SK-N-SH (cell line): ENCODE measurements around the gene TFAP2A. TPM values are rescaled to one million over a fixed set of nuclear protein-coding genes. Genes with fewer than 3 reads are reported as not detected.

ENCODE experiments used
- CTCF ChIA-PET: fragments of 300-600, 350-600 bp; formaldehyde crosslinking; extraction: SDS; loops from one replicate; lab custom pipeline; 2021; lab: Yijun Ruan, JAX
- POLR2A ChIA-PET: fragments of 350-600 bp; sonication (Branson Sonifier 250); formaldehyde crosslinking; extraction: SDS; loops from one replicate; lab custom pipeline; 2020; ENCODE audit warnings: antibody characterized with exemption, inconsistent platforms; lab: Yijun Ruan, JAX
- DNase-seq: peaks from one replicate; pipeline ENCODE4 v3.0.0; 2012
- H2AFZ ChIP-seq: fragments of 200-600 bp; sonication (generic); 2 replicates; pipeline ENCODE4 v1.8.1; 2016; ENCODE audit warnings: antibody characterized with exemption, mild to moderate bottlenecking, low read depth
- H3F3A ChIP-seq: fragments of 200-600 bp; sonication (generic); replicated peaks from 2 replicates; pipeline ENCODE3; 2016; ENCODE audit warnings: antibody characterized with exemption, mild to moderate bottlenecking; ENCODE audit not compliant: insufficient read depth
- H3K27ac ChIP-seq, 2 experiments: fragments of 200-500 bp in 1 of 2; fragments of 200-600 bp in 1 of 2; sonication (Bioruptor generic) in 1 of 2; sonication (generic), shearing (Covaris generic) in 1 of 2; 2 replicates each; pipeline versions ENCODE4 v1.5.1 to v1.6.1; 2014 to 2016; ENCODE audit warnings: low read depth in 2 of 2, inconsistent platforms in 1 of 2, low read length in 1 of 2, mild to moderate bottlenecking in 1 of 2, mixed read lengths in 1 of 2
- H3K27me3 ChIP-seq: fragments of 200-600 bp; sonication (generic), shearing (Covaris generic); 2 replicates; pipeline ENCODE4 v1.6.1; 2016; ENCODE audit warnings: mixed run types; ENCODE audit not compliant: insufficient read depth
- H3K36me3 ChIP-seq, 2 experiments: fragments of 200-500 bp in 1 of 2; fragments of 200-600 bp in 1 of 2; sonication (Bioruptor generic) in 1 of 2; sonication (generic) in 1 of 2; replicated peaks in 1 of 2; 2 replicates each; pipeline versions ENCODE3 to v1.5.1; 2014 to 2016; ENCODE audit warnings: low read length in 1 of 2, mild to moderate bottlenecking in 1 of 2; ENCODE audit not compliant: insufficient read depth in 2 of 2, control insufficient read depth in 1 of 2
- H3K4me1 ChIP-seq, 2 experiments: fragments of 200-500 bp in 1 of 2; fragments of 200-600 bp in 1 of 2; sonication (Bioruptor generic) in 1 of 2; sonication (generic), shearing (Covaris generic) in 1 of 2; 2 replicates each; pipeline versions ENCODE4 v1.5.1 to v1.6.1; 2014 to 2016; ENCODE audit warnings: low read depth in 1 of 2, low read length in 1 of 2, mixed run types in 1 of 2; ENCODE audit not compliant: insufficient read depth in 2 of 2, control insufficient read depth in 1 of 2
- H3K4me2 ChIP-seq: fragments of 200-600 bp; sonication (generic), shearing (Covaris generic); 2 replicates; pipeline ENCODE4 v1.6.1; 2017; ENCODE audit warnings: mixed run types
- H3K4me3 ChIP-seq, 2 experiments: fragments of 200-500 bp in 1 of 2; fragments of 200-600 bp in 1 of 2; sonication (Bioruptor generic) in 1 of 2; sonication (generic), shearing (Covaris generic) in 1 of 2; 2 replicates each; pipeline versions ENCODE4 v1.5.1 to v1.8.1; 2014 to 2016; ENCODE audit warnings: low read depth in 2 of 2, inconsistent platforms in 1 of 2, low read length in 1 of 2, mild to moderate bottlenecking in 1 of 2, mixed read lengths in 1 of 2, moderate library complexity in 1 of 2
- H3K79me2 ChIP-seq: fragments of 200-600 bp; sonication (generic); 2 replicates; pipeline ENCODE4 v1.8.1; 2017; ENCODE audit warnings: mild to moderate bottlenecking; ENCODE audit not compliant: insufficient read depth
- H3K9ac ChIP-seq: fragments of 200-600 bp; sonication (generic); 2 replicates; pipeline ENCODE4 v1.6.1; 2017; ENCODE audit warnings: mixed run types
- H3K9me2 ChIP-seq: fragments of 200-600 bp; sonication (generic); 2 replicates; pipeline ENCODE4 v1.6.1; 2017; ENCODE audit warnings: mixed run types
- H3K9me3 ChIP-seq: fragments of 200-600 bp; sonication (generic); 2 replicates; pipeline ENCODE4 v1.6.1; 2017; ENCODE audit warnings: mixed run types, mild to moderate bottlenecking, moderate library complexity
- H4K20me1 ChIP-seq: fragments of 200-600 bp; sonication (generic); 2 replicates; pipeline ENCODE4 v1.6.1; 2017; ENCODE audit warnings: mild to moderate bottlenecking, mixed run types; ENCODE audit not compliant: insufficient read depth
- CHD2 ChIP-seq: fragments of 150-350 bp; IDR thresholded peaks from 2 replicates; pipeline ENCODE4 v1.6.1; 2018; ENCODE audit warnings: low read length; ENCODE audit not compliant: partially characterized antibody
- CTCF ChIP-seq: fragments of 200-600 bp; sonication (generic); IDR thresholded peaks from 2 replicates; pipeline ENCODE4 v1.6.1; 2017; ENCODE audit warnings: antibody characterized with exemption, mild to moderate bottlenecking, moderate library complexity
- EZH2phosphoT487 ChIP-seq: fragments of 200-600 bp; sonication (generic); IDR thresholded peaks from 2 replicates; pipeline ENCODE4 v1.6.1; 2017; ENCODE audit warnings: low read depth, mixed run types, mild to moderate bottlenecking, antibody characterized with exemption, moderate library complexity, borderline replicate concordance
- FOSL2 ChIP-seq: IDR thresholded peaks from 2 replicates; pipeline ENCODE4 v1.4.0; 2012; ENCODE audit warnings: low read depth, mild to moderate bottlenecking, moderate library complexity, borderline replicate concordance
- FOXM1 ChIP-seq: IDR thresholded peaks from 2 replicates; pipeline ENCODE4 v1.4.0; 2012; ENCODE audit warnings: low read depth, mild to moderate bottlenecking
- IRF3 ChIP-seq: fragments of 150-350 bp; IDR thresholded peaks from 2 replicates; pipeline ENCODE4 v1.6.1; 2016; ENCODE audit warnings: mild to moderate bottlenecking, low read depth, low read length
- JUND ChIP-seq: IDR thresholded peaks from 2 replicates; pipeline ENCODE4 v1.4.0; 2012
- MEF2A ChIP-seq: IDR thresholded peaks from 2 replicates; pipeline ENCODE4 v1.4.0; 2012; ENCODE audit warnings: low read depth, borderline replicate concordance
- NFIC ChIP-seq: IDR thresholded peaks from 2 replicates; pipeline ENCODE4 v1.4.0; 2012; ENCODE audit warnings: borderline replicate concordance
- NRF1 ChIP-seq: IDR thresholded peaks from 2 replicates; pipeline ENCODE4 v1.6.1; 2012; ENCODE audit warnings: low read depth, mild to moderate bottlenecking, low read length
- PBX3 ChIP-seq: IDR thresholded peaks from 2 replicates; pipeline ENCODE4; 2012
- RAD21 ChIP-seq: IDR thresholded peaks from 2 replicates; pipeline ENCODE4 v1.6.1; 2012; ENCODE audit warnings: mild to moderate bottlenecking, low read length
- REST ChIP-seq: IDR thresholded peaks from 2 replicates; pipeline ENCODE4 v1.6.1; 2012; ENCODE audit warnings: mild to moderate bottlenecking, low read depth, low read length, moderate library complexity
- RFX5 ChIP-seq: IDR thresholded peaks from 2 replicates; pipeline ENCODE4 v1.6.1; 2012; ENCODE audit warnings: mild to moderate bottlenecking, improper control_type of control experiment, low read length
- RXRA ChIP-seq: IDR thresholded peaks from 2 replicates; pipeline ENCODE4 v1.4.0; 2012; ENCODE audit warnings: low read depth, mild to moderate bottlenecking, borderline replicate concordance
- SMC3 ChIP-seq: IDR thresholded peaks from 2 replicates; pipeline ENCODE4 v1.6.1; 2012; ENCODE audit warnings: low read depth, low read length, improper control_type of control experiment
- TEAD4 ChIP-seq: IDR thresholded peaks from 2 replicates; pipeline ENCODE4 v1.4.0; 2012; ENCODE audit warnings: mild to moderate bottlenecking, borderline replicate concordance; ENCODE audit not compliant: insufficient read depth
- USF2 ChIP-seq: fragments of 150-350 bp; IDR thresholded peaks from 2 replicates; pipeline ENCODE4 v1.6.1; 2017; ENCODE audit warnings: antibody characterized with exemption, low read length, low read depth, borderline replicate concordance
- WGBS: methylation state at CpG from one replicate; pipeline ENCODE4 v1.1.6; 2017; ENCODE audit warnings: low lambda C conversion rate; 5-methylcytosine and 5-hydroxymethylcytosine counted together
- polyA plus RNA-seq, 3 experiments: library from polyadenylated mRNA; depleted of rRNA; stranded (reverse); fragments of >200 nt; gene quantifications; 2 replicates each; pipeline ENCODE4 v1.2.3, GENCODE V29; 2012

Gene TFAP2A
- polyA plus RNA-seq, 1 of the 3 experiments (the other 2 are of a cell fraction), result 0.07 TPM

GRCh38 chr6:10416516-10416862, 1.6 kb upstream of the TFAP2A start:
- no peaks in the 10 kb centered on the region for H3K36me3 ChIP-seq
- DNase-seq, result no peak
- ChIA-PET CTCF (interaction anchor here (1.3 to 2.5 kb wide), 2 partner anchors 13 to 19 kb away, joined by 5 to 11 read pairs; no protein-coding TSS in a partner anchor), POLR2A (no interaction called here)
- H4K20me1 ChIP-seq, result no peaks in the 10 kb centered on the region; the same call in 1 of the 2 replicates
- WGBS, result 51% methylated on average over 4 of the region's 5 CpGs
- H3K9me3 ChIP-seq, result no peaks in the 10 kb centered on the region
- no peak for TF ChIP-seq REST
- no peak for TF ChIP-seq CTCF
- TF ChIP-seq JUND, result no peak
- no peak for TF ChIP-seq FOSL2
- TF ChIP-seq TEAD4, result no peak
- TF ChIP-seq USF2, result no peak
- TF ChIP-seq RFX5, result no peak
- no peak for TF ChIP-seq MEF2A
- TF ChIP-seq NRF1, result no peak
- no peak for TF ChIP-seq EZH2phosphoT487
- no peak for TF ChIP-seq PBX3
- TF ChIP-seq CHD2, result no peak
- no peak for TF ChIP-seq RAD21
- no peak for TF ChIP-seq IRF3
- TF ChIP-seq FOXM1, result no peak
- no peak for TF ChIP-seq NFIC
- no peak for TF ChIP-seq RXRA
- no peak for TF ChIP-seq SMC3
- H3K9me2 ChIP-seq, result no peaks in the 10 kb centered on the region
- no peaks in the 10 kb centered on the region for H3K79me2 ChIP-seq
- H3K27ac ChIP-seq, result no peak overlapping the region
- no peak overlapping the region for H2AFZ ChIP-seq
- no peak overlapping the region for H3K4me3 ChIP-seq
- H3K27me3 ChIP-seq, result peaks cover 94% of the 10 kb centered on the region
- H3K9ac ChIP-seq, result no peak overlapping the region
- H3F3A ChIP-seq, result peaks cover 5% of the 10 kb centered on the region
- peaks cover 0 to 2% of the 10 kb centered on the region in 2 experiments; a peak in 2 of 4 replicates for H3K4me1 ChIP-seq
- H3K4me2 ChIP-seq, result no peak overlapping the region
